CD14-positive monocyte (primary cell): ENCODE results near the gene CDNF. TPM values are rescaled to one million over a fixed set of nuclear protein-coding genes. Genes with fewer than 3 reads are reported as not detected.

Source experiments
- DNase-seq, 3 donors: peaks; one replicate each; pipeline ENCODE4 v3.0.0-alpha.2; 2011 to 2022
- H2AFZ ChIP-seq: 2 replicates; pipeline ENCODE4 v1.6.0; 2012; ENCODE audit warnings: mild to moderate bottlenecking, low read depth, low read length, inconsistent platforms; ENCODE audit not compliant: insufficient read depth, poor library complexity, severe bottlenecking
- H3K27ac ChIP-seq, 2 donors: 1 replicate in 1 of 2; 2 replicates in 1 of 2; pipeline ENCODE4 v1.5.1; 2012 to 2013; ENCODE audit warnings: low read length in 2 of 2, control low read depth in 1 of 2, inconsistent platforms in 1 of 2, low read depth in 1 of 2, mild to moderate bottlenecking in 1 of 2
- H3K27me3 ChIP-seq, 2 donors: one replicate each; pipeline versions ENCODE4 v1.6.0 to v1.6.1; 2011 to 2013; ENCODE audit warnings: low read length in 2 of 2; ENCODE audit not compliant: control insufficient read depth in 2 of 2, insufficient read depth in 2 of 2
- H3K36me3 ChIP-seq, 2 donors: replicated peaks in 1 of 2; 1 replicate in 1 of 2; 2 replicates in 1 of 2; pipeline versions ENCODE4 v1.5.1 to v1.6.1; 2012 to 2013; ENCODE audit warnings: low read length in 2 of 2, control low read depth in 1 of 2, inconsistent platforms in 1 of 2, mild to moderate bottlenecking in 1 of 2; ENCODE audit not compliant: insufficient read depth in 2 of 2, control insufficient read depth in 1 of 2
- H3K4me1 ChIP-seq, 2 donors: 1 replicate in 1 of 2; 2 replicates in 1 of 2; pipeline versions ENCODE4 v1.5.1 to v1.6.1; 2012 to 2013; ENCODE audit warnings: low read length in 2 of 2, control low read depth in 1 of 2, inconsistent platforms in 1 of 2, mild to moderate bottlenecking in 1 of 2, moderate library complexity in 1 of 2; ENCODE audit not compliant: insufficient read depth in 2 of 2, control insufficient read depth in 1 of 2
- H3K4me2 ChIP-seq: replicated peaks from 2 replicates; pipeline ENCODE3; 2012; ENCODE audit warnings: low read length, moderate library complexity, mild to moderate bottlenecking; ENCODE audit not compliant: poor library complexity, severe bottlenecking; ENCODE audit errors: extremely low read depth
- H3K4me3 ChIP-seq, 3 experiments: fragments of 200-600 bp in 1 of 3; sonication (generic) in 1 of 3; replicated peaks in 1 of 3; 1 replicate in 2 of 3; 2 replicates in 1 of 3; pipeline ENCODE4 v1.5.1; 2011 to 2013; ENCODE audit warnings: low read length in 3 of 3, mild to moderate bottlenecking in 3 of 3, control low read depth in 2 of 3, low read depth in 2 of 3, inconsistent platforms in 1 of 3, moderate library complexity in 1 of 3
- H3K79me2 ChIP-seq: 2 replicates; pipeline ENCODE4 v1.6.0; 2012; ENCODE audit warnings: mild to moderate bottlenecking, control low read depth, inconsistent platforms, low read length, moderate library complexity; ENCODE audit not compliant: insufficient read depth
- H3K9ac ChIP-seq: 2 replicates; pipeline ENCODE4 v1.6.0; 2017; ENCODE audit warnings: low read length, mild to moderate bottlenecking; ENCODE audit not compliant: insufficient read depth, poor library complexity, severe bottlenecking
- H3K9me3 ChIP-seq, 2 donors: replicated peaks in 1 of 2; 1 replicate in 1 of 2; 2 replicates in 1 of 2; pipeline versions ENCODE4 v1.5.1 to v1.6.1; 2012 to 2013; ENCODE audit warnings: low read length in 2 of 2, control low read depth in 1 of 2; ENCODE audit not compliant: control insufficient read depth in 1 of 2, insufficient read depth in 1 of 2
- H4K20me1 ChIP-seq: 2 replicates; pipeline ENCODE4 v1.6.0; 2012; ENCODE audit warnings: mild to moderate bottlenecking, low read length, control low read depth, moderate library complexity; ENCODE audit not compliant: insufficient read depth
- H3K27ac Mint-ChIP-seq, 7 donors: one replicate each; pipeline ENCODE4 v1.8.0; 2020; ENCODE audit warnings: mild to moderate bottlenecking in 7 of 7, mixed read lengths in 7 of 7, moderate library complexity in 6 of 7, inconsistent platforms in 2 of 7
- H3K27me3 Mint-ChIP-seq, 3 donors: one replicate each; pipeline ENCODE4 v1.8.0; 2021 to 2022; ENCODE audit warnings: low read depth in 3 of 3, mild to moderate bottlenecking in 3 of 3, mixed read lengths in 3 of 3, moderate library complexity in 3 of 3, inconsistent platforms in 1 of 3
- H3K36me3 Mint-ChIP-seq, 2 donors: one replicate each; pipeline ENCODE4 v1.8.0; 2020; ENCODE audit warnings: mixed read lengths in 2 of 2, inconsistent platforms in 1 of 2, mild to moderate bottlenecking in 1 of 2
- H3K4me1 Mint-ChIP-seq: one replicate; pipeline ENCODE4 v1.8.0; 2020; ENCODE audit warnings: mild to moderate bottlenecking, mixed read lengths
- H3K4me3 Mint-ChIP-seq, 2 donors: one replicate each; pipeline ENCODE4 v1.8.0; 2020; ENCODE audit warnings: mild to moderate bottlenecking in 2 of 2, mixed read lengths in 2 of 2, moderate library complexity in 1 of 2
- H3K9me3 Mint-ChIP-seq, 7 donors: one replicate each; pipeline ENCODE4 v1.8.0; 2020 to 2022; ENCODE audit warnings: mixed read lengths in 7 of 7, mild to moderate bottlenecking in 6 of 7, moderate library complexity in 6 of 7, inconsistent platforms in 2 of 7
- WGBS: methylation state at CpG from one replicate; pipeline ENCODE4 v1.1.5; 2013; ENCODE audit warnings: missing lambda C conversion rate; ENCODE audit not compliant: insufficient coverage; 5-methylcytosine and 5-hydroxymethylcytosine counted together
- intact Hi-C, 2 donors: fragments of 100-400 bp; cut with micrococcal nuclease; formaldehyde crosslinking; loops; one replicate each; pipeline versions ENCODE4 v1.15.0 to v1.15.1; 2023
- polyA plus RNA-seq, 3 donors: library from polyadenylated mRNA; depleted of rRNA in 1 of 3; unstranded in 2 of 3; stranded (reverse) in 1 of 3; fragments of 300-500 nt in 2 of 3; fragments of >200 nt in 1 of 3; fragmentation: Illumina TruSeq in 2 of 3; gene quantifications; 1 replicate in 2 of 3; 2 replicates in 1 of 3; pipeline ENCODE4 v1.2.3, GENCODE V29; 2012 to 2021
- TF ChIP-seq, protein P1 (sequence below): fragments of 200-600 bp; IDR thresholded peaks from one replicate; pipeline ENCODE4 v1.8.0; 2022; ENCODE audit warnings: antibody characterized with exemption, mild to moderate bottlenecking

The CDNF gene
- polyA plus RNA-seq, 3 donors: 0.28 TPM; not detected in 1

DNA sequence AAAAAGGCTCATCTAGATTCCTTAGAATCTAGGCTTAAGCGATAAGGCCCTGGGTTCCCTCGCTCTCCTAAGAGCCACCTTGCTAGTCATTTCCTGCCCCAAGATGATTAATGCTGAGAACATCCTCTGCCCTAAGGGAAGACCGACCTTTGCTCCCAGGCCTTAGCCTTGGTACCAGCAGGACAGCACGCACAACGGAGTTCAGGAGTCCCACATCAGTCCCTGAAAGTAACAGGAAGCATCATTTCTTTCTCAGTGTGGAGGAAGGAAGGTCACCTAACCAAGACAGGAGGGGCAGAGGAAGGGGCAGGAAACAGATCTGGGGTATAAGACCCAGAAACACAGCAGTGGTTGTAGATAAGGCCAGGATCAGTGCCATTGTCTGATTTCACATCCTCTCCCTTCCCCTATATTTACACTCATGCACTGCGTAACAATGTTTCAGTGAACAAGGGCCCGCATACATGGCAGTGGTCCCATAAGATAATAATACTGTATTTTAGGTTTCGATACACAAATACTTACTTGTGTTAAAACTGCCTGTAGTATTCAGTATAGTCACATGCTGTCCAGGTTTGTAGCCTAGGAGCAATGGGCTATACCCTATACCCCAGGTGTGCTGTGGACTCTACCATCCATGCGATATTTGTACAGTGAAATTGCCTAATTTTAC is 55.0 kb downstream of the CDNF start:
- intact Hi-C loops: no loop called here
- H3K27me3 ChIP-seq: peaks cover 5 to 7% of the 10 kb centered on the region in 2 donors
- Mint-ChIP-seq H3K27ac (no peak overlapping the region), H3K4me3 (no peak overlapping the region), H3K9me3 (peaks cover 6 to 15% (median 9%) of the 10 kb centered on the region in 7 donors), H3K27me3 (peaks cover 4 to 8% (median 5%) of the 10 kb centered on the region in 3 donors), H3K4me1 (peaks cover 17% of the 10 kb centered on the region), H3K36me3 (no peaks in the 10 kb centered on the region)
- no peak overlapping the region for H3K4me2 ChIP-seq
- H3K9ac ChIP-seq: no peak overlapping the region
- H4K20me1 ChIP-seq: no peaks in the 10 kb centered on the region
- H3K9me3 ChIP-seq: peaks cover 0 to 6% of the 10 kb centered on the region in 2 donors
- H2AFZ ChIP-seq: peak overlapping the region; percentile 15
- H3K79me2 ChIP-seq: no peaks in the 10 kb centered on the region
- no peak overlapping the region for H3K4me3 ChIP-seq
- TF ChIP-seq, protein P1, sequence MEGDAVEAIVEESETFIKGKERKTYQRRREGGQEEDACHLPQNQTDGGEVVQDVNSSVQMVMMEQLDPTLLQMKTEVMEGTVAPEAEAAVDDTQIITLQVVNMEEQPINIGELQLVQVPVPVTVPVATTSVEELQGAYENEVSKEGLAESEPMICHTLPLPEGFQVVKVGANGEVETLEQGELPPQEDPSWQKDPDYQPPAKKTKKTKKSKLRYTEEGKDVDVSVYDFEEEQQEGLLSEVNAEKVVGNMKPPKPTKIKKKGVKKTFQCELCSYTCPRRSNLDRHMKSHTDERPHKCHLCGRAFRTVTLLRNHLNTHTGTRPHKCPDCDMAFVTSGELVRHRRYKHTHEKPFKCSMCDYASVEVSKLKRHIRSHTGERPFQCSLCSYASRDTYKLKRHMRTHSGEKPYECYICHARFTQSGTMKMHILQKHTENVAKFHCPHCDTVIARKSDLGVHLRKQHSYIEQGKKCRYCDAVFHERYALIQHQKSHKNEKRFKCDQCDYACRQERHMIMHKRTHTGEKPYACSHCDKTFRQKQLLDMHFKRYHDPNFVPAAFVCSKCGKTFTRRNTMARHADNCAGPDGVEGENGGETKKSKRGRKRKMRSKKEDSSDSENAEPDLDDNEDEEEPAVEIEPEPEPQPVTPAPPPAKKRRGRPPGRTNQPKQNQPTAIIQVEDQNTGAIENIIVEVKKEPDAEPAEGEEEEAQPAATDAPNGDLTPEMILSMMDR: no peak
- peak in 1 of 3 donors; percentile 34 for DNase-seq
- H3K4me1 ChIP-seq: peaks cover 7 to 8% of the 10 kb centered on the region in 2 donors
- H3K27ac ChIP-seq: no peak overlapping the region
- 0% methylated on average over 3 of the region's 9 CpGs for WGBS
- H3K36me3 ChIP-seq: no peaks in the 10 kb centered on the region

DNA sequence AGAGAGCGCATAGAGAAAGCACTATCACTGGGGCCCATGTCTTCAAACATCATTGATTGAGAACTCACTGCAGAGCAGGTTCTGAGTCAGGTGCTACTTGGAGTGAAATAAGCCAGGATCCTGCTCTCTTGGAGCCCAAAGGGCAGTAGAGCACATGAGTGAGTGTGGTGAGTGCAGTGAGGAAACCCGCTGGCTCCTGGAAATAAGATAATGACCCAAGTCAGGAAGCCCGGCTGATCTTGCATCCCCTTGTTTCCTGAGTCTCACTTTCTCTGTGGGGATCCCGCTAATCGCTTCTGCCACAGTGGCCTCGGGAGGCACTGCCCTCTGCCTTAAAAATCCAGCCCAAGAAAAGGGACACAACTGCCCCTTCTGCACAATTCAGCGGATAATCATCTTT is 56.1 kb downstream of the CDNF start:
- Histone ChIP-seq H2AFZ (peak overlapping the region; percentile 50), H3K9me3 (peaks cover 0 to 6% of the 10 kb centered on the region in 2 donors), H3K4me3 (no peak overlapping the region), H3K9ac (no peak overlapping the region), H4K20me1 (no peaks in the 10 kb centered on the region), H3K27ac (no peak overlapping the region), H3K79me2 (no peaks in the 10 kb centered on the region), H3K4me2 (no peak overlapping the region), H3K27me3 (peaks cover 5 to 7% of the 10 kb centered on the region in 2 donors), H3K4me1 (peaks cover 7 to 8% of the 10 kb centered on the region in 2 donors), H3K36me3 (no peaks in the 10 kb centered on the region)
- TF ChIP-seq, protein P1: no peak
- DNase-seq: no peak
- H3K4me3 Mint-ChIP-seq: peak overlapping the region in 1 of 2 donors; percentile 64
- 24% methylated on average over 7 of the region's 7 CpGs for WGBS
- intact Hi-C loops: no loop called here
- no peaks in the 10 kb centered on the region for H3K36me3 Mint-ChIP-seq
- peaks cover 6 to 15% (median 9%) of the 10 kb centered on the region in 7 donors for H3K9me3 Mint-ChIP-seq
- peaks cover 17% of the 10 kb centered on the region for H3K4me1 Mint-ChIP-seq
- H3K27ac Mint-ChIP-seq: no peak overlapping the region
- H3K27me3 Mint-ChIP-seq: peaks cover 4 to 8% (median 5%) of the 10 kb centered on the region in 3 donors
